Endodermal cell (in vitro differentiated cells): Measurements from ENCODE around the gene FDPS. TPM values are rescaled to one million over a fixed set of nuclear protein-coding genes. Genes with fewer than 3 reads are reported as not detected.

Experiments
- DNase-seq: peaks from one replicate; pipeline ENCODE4 v3.0.0-alpha.2; 2017
- H3K27ac ChIP-seq: 2 replicates; pipeline ENCODE4 v1.5.1; 2013; ENCODE audit warnings: mild to moderate bottlenecking, low read depth, low read length, moderate library complexity
- H3K27me3 ChIP-seq: 2 replicates; pipeline ENCODE4 v1.6.1; 2013; ENCODE audit warnings: mild to moderate bottlenecking, low read length, moderate library complexity; ENCODE audit not compliant: insufficient read depth, control insufficient read depth, poor library complexity, severe bottlenecking
- H3K36me3 ChIP-seq: 2 replicates; pipeline ENCODE4 v1.7.0; 2013; ENCODE audit warnings: mild to moderate bottlenecking, low read length, moderate library complexity; ENCODE audit not compliant: control insufficient read depth, insufficient read depth
- H3K4me1 ChIP-seq: one replicate; pipeline ENCODE4 v1.7.0; 2013; ENCODE audit warnings: low read length; ENCODE audit not compliant: control insufficient read depth, insufficient read depth
- H3K4me3 ChIP-seq: 2 replicates; pipeline ENCODE4 v1.5.1; 2013; ENCODE audit warnings: mild to moderate bottlenecking, low read length, moderate library complexity
- H3K9ac ChIP-seq: 2 replicates; pipeline ENCODE4 v1.6.1; 2013; ENCODE audit warnings: mild to moderate bottlenecking, low read length, moderate library complexity; ENCODE audit not compliant: poor library complexity, severe bottlenecking; ENCODE audit errors: extremely low read depth
- H3K9me3 ChIP-seq: 2 replicates; pipeline ENCODE4 v1.6.1; 2013; ENCODE audit warnings: mild to moderate bottlenecking, low read length, moderate library complexity; ENCODE audit not compliant: control insufficient read depth
- H3K27ac Mint-ChIP-seq: 2 replicates; pipeline ENCODE4 v1.8.0; 2020; ENCODE audit warnings: mixed read lengths
- H3K27me3 Mint-ChIP-seq: 2 replicates; pipeline ENCODE4 v1.8.0; 2021; ENCODE audit warnings: mild to moderate bottlenecking, mixed read lengths; ENCODE audit not compliant: insufficient read depth
- H3K36me3 Mint-ChIP-seq: 2 replicates; pipeline ENCODE4 v1.8.0; 2020; ENCODE audit warnings: low read depth, mixed read lengths
- H3K4me1 Mint-ChIP-seq: 2 replicates; pipeline ENCODE4 v1.8.0; 2020; ENCODE audit warnings: mixed read lengths
- H3K4me3 Mint-ChIP-seq: 2 replicates; pipeline ENCODE4 v1.8.0; 2020; ENCODE audit warnings: mild to moderate bottlenecking, moderate library complexity, mixed read lengths
- H3K9me3 Mint-ChIP-seq: 2 replicates; pipeline ENCODE4 v1.8.0; 2020; ENCODE audit warnings: mild to moderate bottlenecking, mixed read lengths
- WGBS, 2 experiments: methylation state at CpG; one replicate each; pipeline versions ENCODE4 v1.1.5 to v1.1.7; 2013; ENCODE audit warnings: missing lambda C conversion rate in 2 of 2, mixed read lengths in 1 of 2; ENCODE audit not compliant: insufficient coverage in 1 of 2, insufficient read length in 1 of 2; 5-methylcytosine and 5-hydroxymethylcytosine counted together
- total RNA-seq, 2 donors: library from RNA; stranded (reverse); fragmentation: NEBNext Ultra II Directional in 1 of 2; extraction: Animal tissue kit (Norgen Biotek cat#: 25700) in 1 of 2; gene quantifications; 2 replicates in 1 of 2; 3 replicates in 1 of 2; pipeline ENCODE4 v1.2.1, GENCODE V29; 2021
- TF ChIP-seq, protein P1 (sequence below): fragments of 200-600 bp; sonication (generic); conservative IDR thresholded peaks from 2 replicates; pipeline ENCODE4 v1.5.0; 2021; ENCODE audit warnings: antibody characterized with exemption, mild to moderate bottlenecking

Gene FDPS
- total RNA-seq, 2 donors from 2014 or later, result 247 to 250 TPM

- DNase-seq, result no peak
- Histone ChIP-seq H3K36me3 (no peaks in the 10 kb centered on the region), H3K9ac (no peak overlapping the region), H3K27me3 (peaks cover 16% of the 10 kb centered on the region), H3K4me1 (no peaks in the 10 kb centered on the region), H3K4me3 (no peak overlapping the region), H3K9me3 (no peaks in the 10 kb centered on the region), H3K27ac (no peak overlapping the region)
- TF ChIP-seq, protein P1, sequence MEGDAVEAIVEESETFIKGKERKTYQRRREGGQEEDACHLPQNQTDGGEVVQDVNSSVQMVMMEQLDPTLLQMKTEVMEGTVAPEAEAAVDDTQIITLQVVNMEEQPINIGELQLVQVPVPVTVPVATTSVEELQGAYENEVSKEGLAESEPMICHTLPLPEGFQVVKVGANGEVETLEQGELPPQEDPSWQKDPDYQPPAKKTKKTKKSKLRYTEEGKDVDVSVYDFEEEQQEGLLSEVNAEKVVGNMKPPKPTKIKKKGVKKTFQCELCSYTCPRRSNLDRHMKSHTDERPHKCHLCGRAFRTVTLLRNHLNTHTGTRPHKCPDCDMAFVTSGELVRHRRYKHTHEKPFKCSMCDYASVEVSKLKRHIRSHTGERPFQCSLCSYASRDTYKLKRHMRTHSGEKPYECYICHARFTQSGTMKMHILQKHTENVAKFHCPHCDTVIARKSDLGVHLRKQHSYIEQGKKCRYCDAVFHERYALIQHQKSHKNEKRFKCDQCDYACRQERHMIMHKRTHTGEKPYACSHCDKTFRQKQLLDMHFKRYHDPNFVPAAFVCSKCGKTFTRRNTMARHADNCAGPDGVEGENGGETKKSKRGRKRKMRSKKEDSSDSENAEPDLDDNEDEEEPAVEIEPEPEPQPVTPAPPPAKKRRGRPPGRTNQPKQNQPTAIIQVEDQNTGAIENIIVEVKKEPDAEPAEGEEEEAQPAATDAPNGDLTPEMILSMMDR, result no peak
- Mint-ChIP-seq H3K9me3 (no peaks in the 10 kb centered on the region), H3K27me3 (peaks cover 22% of the 10 kb centered on the region), H3K36me3 (no peaks in the 10 kb centered on the region), H3K27ac (no peak overlapping the region), H3K4me3 (no peak overlapping the region), H3K4me1 (peaks cover 12% of the 10 kb centered on the region)
- WGBS, 2 experiments, result 87 to 93% methylated on average over 3 to 8 of the region's 8 CpGs
Observed at GRCh38 chr1:155300024-155300423, 8.6 kb upstream of the FDPS start.

GRCh38 chr1:155300553-155301329 lies 7.9 kb upstream of the FDPS start:
- TF ChIP-seq, protein P1, result no peak
- Histone ChIP-seq H3K4me1 (no peaks in the 10 kb centered on the region), H3K36me3 (no peaks in the 10 kb centered on the region), H3K9ac (no peak overlapping the region), H3K4me3 (no peak overlapping the region), H3K9me3 (no peaks in the 10 kb centered on the region), H3K27ac (no peak overlapping the region), H3K27me3 (peaks cover 9% of the 10 kb centered on the region)
- Mint-ChIP-seq H3K36me3 (no peaks in the 10 kb centered on the region), H3K27me3 (peaks cover 18% of the 10 kb centered on the region), H3K4me1 (peaks cover 12% of the 10 kb centered on the region), H3K27ac (no peak overlapping the region), H3K4me3 (no peak overlapping the region), H3K9me3 (no peaks in the 10 kb centered on the region)
- no peak for DNase-seq
- 92 to 98% methylated on average over 7 to 9 of the region's 9 CpGs for WGBS, 2 experiments

DNA sequence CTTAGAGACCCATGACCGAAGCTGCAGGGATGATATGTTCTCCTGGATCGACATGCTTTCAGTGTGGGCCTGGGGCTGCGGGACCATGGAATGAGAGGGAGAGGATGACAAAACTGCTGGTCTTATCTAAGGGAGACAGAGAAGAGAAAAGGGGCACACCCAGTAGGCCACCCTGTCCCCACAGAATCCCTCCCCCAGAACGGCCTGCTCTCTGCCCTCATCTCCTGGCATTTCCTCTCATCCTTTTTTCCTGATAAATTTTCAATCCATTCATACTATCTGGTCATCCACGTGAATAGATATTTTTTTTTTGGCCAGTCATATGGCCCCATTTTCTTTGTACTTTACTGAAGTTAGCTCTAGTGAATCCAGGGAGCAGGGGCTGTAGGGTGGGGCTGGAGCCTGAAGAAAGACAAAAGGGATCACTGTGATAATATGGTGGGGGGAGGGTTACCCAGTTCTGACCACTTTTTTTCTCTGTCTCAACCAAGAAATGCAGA lies 7.3 kb upstream of the FDPS start, which contains the start of gene PKLR:
Gene PKLR (minus strand): TSS at position 97 of the 500 bp plus-strand sequence. CDS start 43 bp downstream, at position 54.
- Mint-ChIP-seq H3K4me3 (no peak within 1 kb of the TSS), H3K36me3 (no peaks in the 10 kb centered on the region), H3K9me3 (no peaks in the 10 kb centered on the region), H3K4me1 (peaks cover 12% of the 10 kb centered on the region), H3K27ac (no peak within 1 kb of the TSS), H3K27me3 (peaks cover 11% of the 10 kb centered on the region)
- 88 to 92% methylated on average over 4 to 5 of the region's 5 CpGs for WGBS, 2 experiments
- no peaks in the 10 kb centered on the region for H3K9me3 ChIP-seq
- DNase-seq, result no peak
- no peak within 1 kb of the TSS for H3K9ac ChIP-seq
- peaks cover 2% of the 10 kb centered on the region for H3K27me3 ChIP-seq
- no peak within 1 kb of the TSS for H3K27ac ChIP-seq
- H3K4me3 ChIP-seq, result no peak within 1 kb of the TSS
- no peaks in the 10 kb centered on the region for H3K4me1 ChIP-seq
- H3K36me3 ChIP-seq, result no peaks in the 10 kb centered on the region
- TF ChIP-seq, protein P1, result no peak
